Gastroesophageal sphincter (tissue), 4 donors: ENCODE results near the gene ZFYVE26. TPM values are rescaled to one million over a fixed set of nuclear protein-coding genes. Genes with fewer than 3 reads are reported as not detected.

Experiments used
- ATAC-seq: fragments of 150-250 bp; one replicate; pipeline ENCODE4 v1.9.1; 2016; ENCODE audit warnings: mild to moderate bottlenecking, moderate library complexity
- H3K27ac ChIP-seq, 4 donors: fragments of 200-600 bp; sonication (generic) in 3 of 4; 1 replicate in 3 of 4; 2 replicates in 1 of 4; pipeline ENCODE4 v1.5.1; 2016 to 2019
- H3K27me3 ChIP-seq: fragments of 200-600 bp; sonication (generic); one replicate; pipeline ENCODE4 v1.5.1; 2019
- H3K36me3 ChIP-seq, 2 donors: fragments of 200-600 bp; sonication (generic); one replicate each; pipeline ENCODE4 v1.5.1; 2019; ENCODE audit warnings: control low read depth in 1 of 2
- H3K4me1 ChIP-seq, 3 donors: fragments of 200-600 bp; sonication (generic); 1 replicate in 2 of 3; 2 replicates in 1 of 3; pipeline ENCODE4 v1.5.1; 2016 to 2019; ENCODE audit warnings: control low read depth in 2 of 3
- H3K4me3 ChIP-seq, 2 donors: fragments of 200-600 bp; sonication (generic); one replicate each; pipeline ENCODE4 v1.5.1; 2019; ENCODE audit warnings: mild to moderate bottlenecking in 1 of 2, moderate library complexity in 1 of 2
- H3K9me3 ChIP-seq, 3 donors: fragments of 200-600 bp; sonication (generic); one replicate each; pipeline ENCODE4 v1.5.1; 2017 to 2019; ENCODE audit warnings: control low read depth in 2 of 3
- EP300 ChIP-seq: sonication (generic); formaldehyde crosslinking; IDR thresholded peaks from one replicate; pipeline ENCODE4 v1.6.1; 2017; ENCODE audit warnings: antibody characterized with exemption, mild to moderate bottlenecking
- POLR2A ChIP-seq, 2 donors: fragments of 450-650 bp; IDR thresholded peaks; one replicate each; pipeline ENCODE4 v1.6.1; 2017; ENCODE audit warnings: antibody characterized with exemption in 2 of 2, mild to moderate bottlenecking in 2 of 2, moderate library complexity in 1 of 2
- POLR2AphosphoS5 ChIP-seq: sonication (generic); formaldehyde crosslinking; IDR thresholded peaks from one replicate; pipeline ENCODE4 v1.6.1; 2017; ENCODE audit warnings: antibody characterized with exemption
- WGBS, 2 donors: methylation state at CpG; one replicate each; pipeline ENCODE4 v1.1.5; 2018; ENCODE audit warnings: low coverage in 1 of 2; 5-methylcytosine and 5-hydroxymethylcytosine counted together
- total RNA-seq, 4 donors: library from RNA; depleted of rRNA; stranded (reverse); fragments of >200 nt; gene quantifications; one replicate each; pipeline ENCODE4 v1.1.0, GENCODE V29; 2016
- TF ChIP-seq, protein P1 (sequence below), 4 experiments: fragments of 200-600 bp in 2 of 4; fragments of 450-650 bp in 2 of 4; sonication (generic) in 1 of 4; IDR thresholded peaks; one replicate each; pipeline ENCODE4 v1.5.1; 2017 to 2019; ENCODE audit warnings: antibody characterized with exemption in 4 of 4, mild to moderate bottlenecking in 2 of 4, moderate library complexity in 2 of 4

Gene ZFYVE26
- total RNA-seq, 4 donors from 2014 or later, result 19.3 to 30.7 (median 23.1) TPM

DNA sequence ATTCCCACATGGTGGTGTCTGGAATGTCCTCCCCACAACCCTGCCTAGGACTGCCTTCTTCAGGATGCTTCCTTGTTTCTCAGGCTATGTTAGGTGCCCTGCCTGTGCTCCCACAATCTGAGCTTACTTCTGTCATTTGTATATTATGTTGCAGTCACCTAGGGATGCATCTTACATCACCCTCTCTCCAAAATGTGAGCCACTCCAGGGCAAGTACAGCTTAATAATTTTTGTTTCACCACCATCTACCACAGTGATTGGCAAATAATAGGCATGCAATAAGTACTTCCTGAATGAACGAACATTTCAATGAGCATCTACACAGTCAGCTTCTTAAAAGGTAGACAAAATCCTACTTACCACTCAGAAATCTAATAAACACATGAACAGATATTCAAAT lies 37.6 kb downstream of the ZFYVE26 start:
- Histone ChIP-seq H3K9me3 (no peaks in the 10 kb centered on the region), H3K4me3 (no peak overlapping the region), H3K27me3 (no peaks in the 10 kb centered on the region), H3K4me1 (no peaks in the 10 kb centered on the region), H3K27ac (no peak overlapping the region), H3K36me3 (peaks cover 21 to 100% of the 10 kb centered on the region in 2 donors)
- ATAC-seq, result no peak
- TF ChIP-seq EP300 (no peak), POLR2AphosphoS5 (no peak), POLR2A (IDR thresholded peaks at IDR 0.05) (no peak)
- TF ChIP-seq, protein P1, sequence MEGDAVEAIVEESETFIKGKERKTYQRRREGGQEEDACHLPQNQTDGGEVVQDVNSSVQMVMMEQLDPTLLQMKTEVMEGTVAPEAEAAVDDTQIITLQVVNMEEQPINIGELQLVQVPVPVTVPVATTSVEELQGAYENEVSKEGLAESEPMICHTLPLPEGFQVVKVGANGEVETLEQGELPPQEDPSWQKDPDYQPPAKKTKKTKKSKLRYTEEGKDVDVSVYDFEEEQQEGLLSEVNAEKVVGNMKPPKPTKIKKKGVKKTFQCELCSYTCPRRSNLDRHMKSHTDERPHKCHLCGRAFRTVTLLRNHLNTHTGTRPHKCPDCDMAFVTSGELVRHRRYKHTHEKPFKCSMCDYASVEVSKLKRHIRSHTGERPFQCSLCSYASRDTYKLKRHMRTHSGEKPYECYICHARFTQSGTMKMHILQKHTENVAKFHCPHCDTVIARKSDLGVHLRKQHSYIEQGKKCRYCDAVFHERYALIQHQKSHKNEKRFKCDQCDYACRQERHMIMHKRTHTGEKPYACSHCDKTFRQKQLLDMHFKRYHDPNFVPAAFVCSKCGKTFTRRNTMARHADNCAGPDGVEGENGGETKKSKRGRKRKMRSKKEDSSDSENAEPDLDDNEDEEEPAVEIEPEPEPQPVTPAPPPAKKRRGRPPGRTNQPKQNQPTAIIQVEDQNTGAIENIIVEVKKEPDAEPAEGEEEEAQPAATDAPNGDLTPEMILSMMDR (IDR thresholded peaks at IDR 0.05), result no peak
- WGBS, 2 donors, result 67 to 100% methylated on average over 1 of the region's 1 CpG

DNA sequence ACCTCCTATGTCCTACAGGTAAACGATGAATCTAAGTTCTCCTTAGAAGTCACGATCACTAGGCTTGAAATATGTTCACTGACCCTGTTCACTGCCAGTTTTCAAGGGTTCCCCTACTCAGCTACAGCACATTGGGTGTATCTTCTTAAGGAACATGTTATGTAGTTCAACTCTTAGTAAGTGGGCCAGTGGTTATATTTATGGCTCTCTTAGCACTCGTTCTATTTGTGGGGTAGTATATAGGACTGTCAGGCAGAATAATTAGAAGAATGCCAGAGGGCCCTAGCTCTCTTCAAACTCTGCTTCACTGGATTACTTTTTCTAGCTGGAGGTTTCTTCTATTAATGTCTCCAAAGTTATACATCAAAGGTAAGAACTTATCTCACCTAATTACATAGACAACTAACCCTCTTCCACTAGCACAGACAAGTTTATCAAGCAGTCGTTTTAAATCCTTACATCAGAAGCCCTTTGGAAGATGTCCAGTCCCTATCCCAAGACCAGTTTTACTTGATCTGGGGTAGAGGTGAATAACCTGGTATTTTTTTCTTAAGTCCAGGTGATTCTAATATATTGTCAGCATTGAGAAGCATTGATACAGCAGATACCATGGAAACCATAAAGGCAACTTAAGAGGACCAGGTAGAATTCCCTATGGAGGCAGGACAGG lies 39.6 kb downstream of the ZFYVE26 start:
- WGBS, 2 donors, result 64 to 80% methylated on average over 1 to 4 of the region's 4 CpGs
- Histone ChIP-seq H3K4me1 (no peaks in the 10 kb centered on the region), H3K9me3 (no peaks in the 10 kb centered on the region), H3K4me3 (no peak overlapping the region), H3K27me3 (no peaks in the 10 kb centered on the region), H3K36me3 (peaks cover 23 to 100% of the 10 kb centered on the region in 2 donors), H3K27ac (no peak overlapping the region)
- TF ChIP-seq EP300 (no peak), POLR2AphosphoS5 (no peak), POLR2A (IDR thresholded peaks at IDR 0.05) (no peak)
- TF ChIP-seq, protein P1 (IDR thresholded peaks at IDR 0.05), result no peak
- no peak for ATAC-seq

DNA sequence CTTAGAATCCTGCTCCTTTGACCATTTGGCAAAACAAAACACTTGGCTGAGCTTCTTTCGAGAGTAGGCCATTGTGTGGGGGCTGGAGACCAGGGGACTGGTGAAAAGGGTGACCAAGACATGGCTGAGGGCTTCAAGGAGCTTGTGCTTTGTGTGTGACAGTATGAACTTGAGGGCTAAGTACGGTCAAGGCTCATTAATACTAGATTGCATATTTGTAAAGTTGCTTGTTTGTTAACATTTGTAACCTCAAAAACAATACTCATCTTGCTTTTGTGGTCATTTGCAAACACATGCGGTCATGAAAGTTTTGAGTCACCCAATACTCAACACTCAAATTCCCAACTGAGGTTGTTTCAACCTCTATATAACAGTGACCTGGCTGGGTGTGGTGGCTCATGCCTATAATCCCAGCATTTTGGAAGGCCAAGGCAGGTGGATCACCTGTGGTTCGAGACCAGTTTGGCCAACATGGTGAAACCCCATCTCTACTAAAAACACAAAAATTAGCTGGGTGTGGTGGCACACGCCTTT lies 42.5 kb downstream of the ZFYVE26 start:
- Histone ChIP-seq H3K4me1 (no peaks in the 10 kb centered on the region), H3K27me3 (no peaks in the 10 kb centered on the region), H3K4me3 (no peak overlapping the region), H3K36me3 (peaks cover 23 to 100% of the 10 kb centered on the region in 2 donors), H3K9me3 (no peaks in the 10 kb centered on the region), H3K27ac (no peak overlapping the region)
- ATAC-seq, result no peak
- TF ChIP-seq, protein P1 (IDR thresholded peaks at IDR 0.05), result no peak
- no peak for TF ChIP-seq POLR2AphosphoS5
- no peak for TF ChIP-seq POLR2A (IDR thresholded peaks at IDR 0.05)
- TF ChIP-seq EP300, result no peak
- WGBS, 2 donors, result 93 to 94% methylated on average over 3 to 4 of the region's 5 CpGs

DNA sequence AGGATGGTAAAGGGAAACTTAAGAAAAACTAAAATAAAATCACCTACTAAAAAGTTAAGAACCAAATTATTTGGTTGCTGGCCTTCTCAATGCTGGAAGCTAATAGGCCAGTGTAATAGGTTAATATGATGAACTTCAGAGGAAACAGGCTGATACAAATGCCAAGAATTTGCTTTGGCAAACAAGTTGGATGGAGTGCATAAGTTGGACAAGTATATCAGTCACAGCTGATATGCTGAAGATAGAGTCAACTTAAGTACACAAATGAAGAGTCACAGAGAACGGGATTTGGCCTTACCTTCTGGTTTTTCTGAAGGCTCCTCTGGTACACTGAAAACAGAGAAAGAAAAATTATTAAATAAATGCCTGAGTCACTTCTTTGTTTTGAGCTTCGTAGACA lies 48.2 kb downstream of the ZFYVE26 start:
- no peaks in the 10 kb centered on the region for H3K27me3 ChIP-seq
- ATAC-seq, result no peak
- WGBS, 2 donors, result 50 to 58% methylated on average over 2 of the region's 2 CpGs
- peaks cover 3 to 100% of the 10 kb centered on the region in 2 donors for H3K36me3 ChIP-seq
- H3K4me3 ChIP-seq, result no peak overlapping the region
- no peak overlapping the region for H3K27ac ChIP-seq
- no peaks in the 10 kb centered on the region for H3K4me1 ChIP-seq
- H3K9me3 ChIP-seq, result no peaks in the 10 kb centered on the region
- TF ChIP-seq POLR2A (IDR thresholded peaks at IDR 0.05) (no peak), EP300 (no peak), POLR2AphosphoS5 (no peak)
- TF ChIP-seq, protein P1 (IDR thresholded peaks at IDR 0.05), result no peak

DNA sequence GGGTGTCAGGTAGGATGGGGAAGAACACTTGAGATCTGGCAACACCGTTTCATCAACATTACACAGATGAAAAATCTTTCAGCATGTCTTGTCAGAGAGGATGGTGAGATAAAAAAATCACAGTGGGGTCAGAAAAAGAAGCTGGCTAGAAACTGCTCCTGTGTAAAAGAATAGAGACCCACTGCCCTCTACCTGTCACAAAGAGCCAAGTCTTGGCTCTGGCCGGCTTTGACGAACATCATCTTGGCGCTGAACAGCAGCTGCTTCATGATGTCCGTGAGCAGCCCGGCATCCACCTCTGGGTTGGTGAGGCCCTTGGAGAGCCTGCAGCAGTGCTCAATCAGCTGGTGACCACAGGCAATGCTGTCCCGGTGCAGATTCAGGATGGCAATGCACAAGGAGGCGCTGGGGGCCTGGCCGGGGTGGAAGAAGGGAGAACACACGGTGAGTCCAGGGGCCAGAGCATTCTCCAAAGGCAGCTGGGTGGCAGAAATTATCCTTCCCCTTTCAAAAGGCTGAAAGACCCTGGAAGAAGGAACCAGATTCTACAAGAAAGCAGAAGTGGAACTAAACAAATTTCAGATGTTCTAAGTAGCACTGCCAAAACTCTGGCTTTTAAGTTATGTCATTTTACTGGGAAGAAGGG lies 50.2 kb downstream of the ZFYVE26 start:
- H3K27me3 ChIP-seq, result no peaks in the 10 kb centered on the region
- TF ChIP-seq EP300, result no peak
- TF ChIP-seq POLR2A (IDR thresholded peaks at IDR 0.05), result no peak
- TF ChIP-seq, protein P1 (IDR thresholded peaks at IDR 0.05), result no peak
- TF ChIP-seq POLR2AphosphoS5, result no peak
- no peak overlapping the region for H3K27ac ChIP-seq
- 69 to 82% methylated on average over 2 to 10 of the region's 10 CpGs for WGBS, 2 donors
- peak; percentile 46 for ATAC-seq
- peaks cover 0 to 100% of the 10 kb centered on the region in 2 donors for H3K36me3 ChIP-seq
- no peak overlapping the region for H3K4me3 ChIP-seq
- no peaks in the 10 kb centered on the region for H3K4me1 ChIP-seq
- H3K9me3 ChIP-seq, result no peaks in the 10 kb centered on the region
